ENCODE measurements around the gene DCTN1. TPM values are rescaled to one million over a fixed set of nuclear protein-coding genes. Genes with fewer than 3 reads are reported as not detected.

Gene DCTN1
- total RNA-seq, 4 donors from 2014 or later: 136 to 188 (median 162) TPM

- intact Hi-C loops (cut with DNase I): no loop called here
- Histone ChIP-seq H3K4me1 (no peaks in the 10 kb centered on the region), H3K27me3 (no peaks in the 10 kb centered on the region), H3K27ac (replicated peaks in 1 of 4) (no peak overlapping the region), H3K9me3 (no peaks in the 10 kb centered on the region), H3K4me3 (no peak overlapping the region), H3K36me3 (peaks cover 13 to 60% (median 28%) of the 10 kb centered on the region in 4 donors)
- DNase-seq (ENCODE audit: extremely low spot score): no peak
- WGBS: 76% methylated on average over 2 of the region's 2 CpGs
- TF ChIP-seq POLR2AphosphoS5 (IDR thresholded peaks at IDR 0.05) (no peak), POLR2A (IDR thresholded peaks at IDR 0.05; ENCODE audit: low read depth) (no peak), CTCF (IDR thresholded peaks at IDR 0.05) (no peak), EP300 (IDR thresholded peaks at IDR 0.05) (no peak)
Observed at GRCh38 chr2:74328573-74328972, 51.5 kb downstream of the DCTN1 start.

GRCh38 chr2:74328074-74328473 is 52.0 kb downstream of the DCTN1 start:
- WGBS: 88% methylated on average over 2 of the region's 2 CpGs
- Histone ChIP-seq H3K9me3 (no peaks in the 10 kb centered on the region), H3K4me3 (no peak overlapping the region), H3K27ac (replicated peaks in 1 of 4) (no peak overlapping the region), H3K27me3 (no peaks in the 10 kb centered on the region), H3K4me1 (no peaks in the 10 kb centered on the region), H3K36me3 (peaks cover 13 to 56% (median 28%) of the 10 kb centered on the region in 4 donors)
- intact Hi-C loops (cut with DNase I): no loop called here
- peak; percentile 60 for DNase-seq (ENCODE audit: extremely low spot score)
- TF ChIP-seq POLR2A (IDR thresholded peaks at IDR 0.05; ENCODE audit: low read depth) (no peak), EP300 (IDR thresholded peaks at IDR 0.05) (no peak), POLR2AphosphoS5 (IDR thresholded peaks at IDR 0.05) (no peak), CTCF (IDR thresholded peaks at IDR 0.05) (no peak)

- H3K27ac ChIP-seq (replicated peaks in 1 of 4): no peak overlapping the region
- intact Hi-C loops (cut with DNase I): no loop called here
- H3K27me3 ChIP-seq: no peaks in the 10 kb centered on the region
- TF ChIP-seq POLR2A (IDR thresholded peaks at IDR 0.05; ENCODE audit: low read depth) (no peak), POLR2AphosphoS5 (IDR thresholded peaks at IDR 0.05) (no peak), CTCF (IDR thresholded peaks at IDR 0.05) (no peak), EP300 (IDR thresholded peaks at IDR 0.05) (no peak)
- DNase-seq (ENCODE audit: extremely low spot score): no peak
- H3K4me1 ChIP-seq: no peaks in the 10 kb centered on the region
- no peaks in the 10 kb centered on the region for H3K9me3 ChIP-seq
- 79% methylated on average over 1 of the region's 1 CpG for WGBS
- peaks cover 13 to 51% (median 27%) of the 10 kb centered on the region in 4 donors for H3K36me3 ChIP-seq
- H3K4me3 ChIP-seq: no peak overlapping the region
Observed at GRCh38 chr2:74327627-74328026, 52.5 kb downstream of the DCTN1 start.

- Histone ChIP-seq H3K4me1 (no peaks in the 10 kb centered on the region), H3K36me3 (peaks cover 13 to 47% (median 25%) of the 10 kb centered on the region in 4 donors), H3K9me3 (no peaks in the 10 kb centered on the region), H3K27me3 (no peaks in the 10 kb centered on the region), H3K4me3 (no peak overlapping the region), H3K27ac (replicated peaks in 1 of 4) (no peak overlapping the region)
- no peak for TF ChIP-seq EP300 (IDR thresholded peaks at IDR 0.05)
- TF ChIP-seq POLR2A (IDR thresholded peaks at IDR 0.05; ENCODE audit: low read depth): no peak
- no peak for TF ChIP-seq POLR2AphosphoS5 (IDR thresholded peaks at IDR 0.05)
- no peak for TF ChIP-seq CTCF (IDR thresholded peaks at IDR 0.05)
- WGBS: 79% methylated on average over 5 of the region's 5 CpGs
- intact Hi-C loops (cut with DNase I): no loop called here
- DNase-seq (ENCODE audit: extremely low spot score): peak; percentile 53
Observed at GRCh38 chr2:74327199-74327598, 52.9 kb downstream of the DCTN1 start.

GRCh38 chr2:74325815-74326214 is 54.3 kb downstream of the DCTN1 start:
- Histone ChIP-seq H3K9me3 (no peaks in the 10 kb centered on the region), H3K4me3 (no peak overlapping the region), H3K4me1 (no peaks in the 10 kb centered on the region), H3K27me3 (no peaks in the 10 kb centered on the region), H3K27ac (replicated peaks in 1 of 4) (no peak overlapping the region), H3K36me3 (peaks cover 4 to 41% (median 17%) of the 10 kb centered on the region in 4 donors)
- WGBS: 89% methylated on average over 2 of the region's 2 CpGs
- TF ChIP-seq EP300 (IDR thresholded peaks at IDR 0.05): no peak
- no peak for TF ChIP-seq POLR2AphosphoS5 (IDR thresholded peaks at IDR 0.05)
- TF ChIP-seq CTCF (IDR thresholded peaks at IDR 0.05): no peak
- intact Hi-C loops (cut with DNase I): no loop called here
- DNase-seq (ENCODE audit: extremely low spot score): no peak

Measured in esophagus muscularis mucosa (tissue), 4 donors.